A172 (cell line): ENCODE data around the gene ZNF697. TPM values are rescaled to one million over a fixed set of nuclear protein-coding genes. Genes with fewer than 3 reads are reported as not detected.
A peak's percentile ranks its signal among the peaks of the same experiment; 100 is the strongest.

ENCODE experiments used
- DNase-seq: peaks from one replicate; pipeline ENCODE4 v3.0.0-alpha.2; 2015; ENCODE audit warnings: low spot score
- total RNA-seq: library from RNA; depleted of rRNA; stranded (reverse); fragments of >200 nt; shearing (Covaris generic); gene quantifications from 2 replicates; pipeline ENCODE4 v1.2.3, GENCODE V29; 2014

ZNF697 gene
- total RNA-seq, 1 experiment from 2014 or later, result 3.7 TPM

GRCh38 chr1:119664067-119664466, 16.0 kb upstream of the ZNF697 start:
- no peak for DNase-seq

GRCh38 chr1:119662034-119662437, 14.0 kb upstream of the ZNF697 start:
- DNase-seq, result no peak

GRCh38 chr1:119660253-119661083, 12.4 kb upstream of the ZNF697 start:
- DNase-seq, result no peak

DNA sequence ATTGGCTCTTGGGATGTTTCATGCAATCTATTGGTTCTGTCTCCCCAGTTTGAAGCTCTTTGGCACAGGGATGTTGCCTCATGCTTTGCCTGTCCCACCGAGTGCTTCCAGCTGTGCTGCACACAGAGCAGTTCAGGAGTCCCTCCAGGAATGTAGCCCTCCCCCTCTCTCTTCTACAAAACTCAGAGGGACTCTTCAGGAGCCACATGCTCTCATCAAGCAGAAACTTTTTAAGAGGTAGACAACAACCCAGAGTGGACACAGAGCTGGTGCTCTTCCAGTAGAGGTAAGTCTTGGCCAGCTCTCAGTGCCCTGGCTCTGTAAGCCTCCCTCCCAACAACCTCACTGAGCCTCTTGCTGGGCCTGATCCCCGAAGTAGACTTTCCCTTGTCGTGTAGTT, 11.6 kb upstream of the ZNF697 start:
- no peak for DNase-seq

DNA sequence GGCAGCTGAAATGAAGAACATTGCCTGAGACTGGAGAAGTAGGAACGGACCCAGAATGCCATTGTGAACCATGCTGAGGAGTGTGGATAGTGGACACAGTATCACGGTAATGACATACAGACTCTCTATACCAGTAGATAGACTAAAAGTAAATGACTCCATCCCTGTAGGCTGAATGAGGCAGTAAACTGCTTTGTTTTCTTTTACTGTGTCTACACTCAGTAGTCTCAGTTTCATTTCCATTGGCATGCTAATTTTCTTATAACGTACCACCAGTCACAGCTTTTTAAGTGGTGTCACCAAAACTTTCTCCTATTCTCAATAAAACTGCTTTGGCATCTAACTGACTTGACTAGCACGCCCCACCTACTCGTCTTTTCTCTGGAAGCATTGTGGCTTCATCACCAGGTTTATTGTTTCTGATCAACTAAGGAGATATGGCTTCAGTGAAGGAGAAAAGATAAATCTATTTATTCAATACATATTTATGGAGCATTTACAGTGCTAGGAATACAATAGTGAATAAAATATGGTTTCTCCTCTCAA, 8.4 kb upstream of the ZNF697 start:
- no peak for DNase-seq

DNA sequence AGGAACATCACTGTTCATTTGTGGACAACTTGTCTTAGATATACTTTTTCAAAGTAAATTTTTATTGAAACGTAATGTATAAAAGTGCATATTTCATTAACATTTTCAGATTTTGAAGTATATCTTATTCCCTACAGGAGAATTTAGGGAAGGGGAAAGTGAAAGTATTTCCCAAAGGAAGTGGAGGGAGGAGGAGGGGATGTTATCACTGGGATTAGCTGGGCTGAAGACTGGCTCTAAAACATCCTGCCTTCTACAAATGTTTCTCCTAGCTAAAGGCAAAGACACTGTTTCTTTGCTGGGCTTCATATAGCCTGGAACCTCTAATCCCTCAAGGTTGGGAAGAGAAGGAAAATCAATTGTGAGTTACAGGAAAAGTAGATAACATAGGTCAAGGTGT, 7.1 kb upstream of the ZNF697 start:
- DNase-seq, result no peak

- no peak for DNase-seq
Measured at GRCh38 chr1:119653839-119654170, 5.7 kb upstream of the ZNF697 start.

DNA sequence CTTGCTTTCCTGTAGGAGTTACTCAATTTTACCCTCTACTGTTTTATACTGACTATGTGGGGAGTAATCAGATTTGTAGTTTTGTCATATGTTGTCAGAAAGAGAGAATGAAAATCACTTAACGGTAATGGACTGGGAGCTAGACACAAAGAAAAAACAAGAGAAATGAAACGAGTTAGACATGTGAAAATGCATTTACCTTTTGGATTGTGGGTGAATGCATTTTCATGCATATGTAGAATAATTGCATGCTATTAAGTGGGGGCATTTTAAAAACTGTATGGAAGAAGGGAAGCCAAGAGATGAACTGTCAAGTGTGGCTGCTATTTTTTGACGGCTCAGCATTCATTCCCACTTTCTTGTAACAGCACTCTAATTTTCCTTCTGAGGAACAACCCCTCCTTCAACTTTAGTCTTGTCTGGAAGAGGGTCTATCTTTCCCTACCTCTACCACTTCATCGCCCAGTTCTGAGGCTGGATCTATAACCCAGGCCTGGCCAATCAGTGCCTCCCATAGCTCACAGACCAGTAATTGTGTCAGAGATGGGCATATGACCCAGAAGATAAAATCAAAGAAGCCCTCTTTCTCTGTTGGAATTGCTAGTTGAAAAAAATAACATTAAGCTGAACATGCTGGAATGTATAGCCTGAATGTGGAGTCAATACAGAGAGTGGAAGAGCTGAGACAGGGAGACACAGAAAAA, 5.2 kb upstream of the ZNF697 start:
- no peak for DNase-seq

DNA sequence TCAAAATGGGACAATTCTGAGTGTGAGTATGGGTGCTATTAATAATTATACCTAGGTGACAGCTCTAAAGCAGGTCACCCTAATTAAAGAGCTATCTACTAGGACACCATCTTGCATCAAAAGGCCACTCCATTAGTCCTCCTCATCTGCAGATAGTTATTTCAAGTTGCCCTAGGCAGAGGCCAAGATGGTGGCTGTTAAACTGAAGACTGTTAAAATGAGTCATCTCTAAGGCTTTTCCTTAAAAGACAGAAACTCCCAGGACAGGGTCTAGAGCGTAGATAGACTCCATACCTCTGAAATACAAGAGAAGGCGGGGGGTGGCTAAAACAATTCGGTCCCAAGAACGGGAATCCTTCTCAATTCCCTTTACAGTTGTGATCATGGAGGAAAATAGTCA, 4.5 kb upstream of the ZNF697 start:
- DNase-seq, result no peak

GRCh38 chr1:119651641-119652040, 3.6 kb upstream of the ZNF697 start:
- DNase-seq, result no peak

- no peak for DNase-seq
Measured at GRCh38 chr1:119651133-119651532, 3.1 kb upstream of the ZNF697 start.

- DNase-seq, result no peak
Measured at GRCh38 chr1:119648620-119649004, 546 bp upstream of the ZNF697 start.

DNA sequence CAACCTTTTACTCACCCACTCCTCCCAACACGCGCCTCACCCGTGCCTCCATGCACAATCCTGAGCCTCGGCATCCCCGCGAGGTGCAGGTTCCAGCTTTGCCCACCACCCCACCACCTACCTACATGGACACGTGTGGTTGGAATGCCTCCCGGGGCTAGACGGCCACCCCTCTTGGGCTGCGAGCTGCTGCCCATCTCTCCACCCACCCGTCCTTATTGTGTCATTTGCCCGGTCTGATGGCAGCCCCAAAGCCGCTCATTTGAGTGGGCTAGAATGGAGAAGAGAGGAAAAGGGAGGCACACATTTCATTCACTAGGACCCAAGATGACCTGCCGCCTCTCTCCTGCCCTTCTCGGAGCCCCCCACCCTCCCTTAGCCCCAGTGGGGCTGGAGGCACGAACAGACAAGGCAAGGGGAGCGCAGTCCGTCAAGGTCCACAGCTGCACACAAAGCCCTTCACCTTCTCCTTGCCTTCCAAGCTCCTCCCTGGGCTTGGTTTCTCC, 785 bp downstream of the ZNF697 start:
- no peak for DNase-seq

GRCh38 chr1:119646521-119647227, 1.4 kb downstream of the ZNF697 start:
- DNase-seq, result peak; percentile 54

DNA sequence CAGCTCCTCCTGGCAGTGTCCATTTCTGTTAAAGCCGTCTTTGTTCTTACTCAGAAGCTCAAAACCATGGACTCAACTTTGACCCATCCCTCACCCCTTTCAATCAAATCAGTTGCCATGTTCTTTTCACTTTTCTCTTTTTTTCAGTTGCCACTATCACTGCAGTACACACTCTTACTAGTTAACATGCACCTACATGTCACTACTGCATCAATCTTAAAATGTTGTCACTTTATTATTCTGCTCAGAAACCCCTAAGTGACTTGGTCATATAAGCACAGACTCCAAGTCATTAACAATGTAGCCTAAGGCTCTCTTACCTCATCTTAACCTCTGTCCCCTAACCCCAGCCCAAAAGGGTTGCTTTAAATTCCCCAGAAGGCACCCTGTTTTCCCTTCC, 9.0 kb downstream of the ZNF697 start:
- DNase-seq, result no peak

DNA sequence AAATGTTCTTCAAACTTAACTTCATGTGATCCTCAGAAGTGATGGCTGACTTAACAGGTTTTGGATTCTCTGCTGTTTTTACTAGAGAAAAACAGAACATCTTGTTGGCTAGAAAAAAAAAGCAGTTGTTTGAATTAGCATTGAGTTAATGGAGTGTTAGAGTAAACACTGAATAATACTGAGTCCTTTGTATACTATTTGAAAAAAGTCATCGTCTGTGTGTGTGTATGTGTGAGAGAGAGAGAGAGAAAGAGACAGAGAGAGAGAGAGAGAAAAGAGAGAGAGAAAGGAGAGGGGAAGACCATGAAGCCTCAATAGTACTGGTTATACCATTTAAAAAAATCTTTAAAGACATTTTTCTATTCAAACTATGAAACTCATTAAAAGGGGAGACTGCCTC, 10.4 kb downstream of the ZNF697 start:
- DNase-seq, result no peak

DNA sequence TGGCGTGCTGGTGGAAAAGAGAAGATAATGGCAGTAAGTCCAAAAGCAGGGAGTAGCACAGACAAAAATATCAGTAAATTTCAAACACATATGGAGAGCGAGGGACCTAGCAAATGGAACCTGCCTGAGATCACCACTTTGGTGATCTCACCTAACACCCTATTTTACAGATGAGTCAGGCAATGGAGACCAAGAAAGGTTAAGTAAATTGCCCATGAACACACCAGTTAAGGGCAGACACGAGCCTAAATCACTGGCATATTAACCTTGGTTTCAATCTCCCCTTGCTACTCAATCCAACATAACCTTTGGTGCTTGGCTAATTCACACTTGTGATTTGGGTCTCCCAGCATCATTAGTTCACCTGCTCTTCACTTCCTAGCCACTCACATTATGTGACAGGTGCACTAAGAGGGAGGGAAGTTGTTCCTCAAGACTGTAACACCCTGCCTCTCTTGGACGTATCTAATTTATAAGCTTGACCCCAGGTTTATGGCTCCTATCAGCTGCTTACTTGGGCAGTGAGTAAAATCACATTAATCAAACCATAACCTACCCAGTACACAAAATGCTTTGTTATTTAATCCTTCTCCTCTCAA, 11.5 kb downstream of the ZNF697 start:
- DNase-seq, result no peak

- DNase-seq, result no peak
Measured at GRCh38 chr1:119635811-119636390, 12.2 kb downstream of the ZNF697 start.

- no peak for DNase-seq
Measured at GRCh38 chr1:119634016-119634415, 14.1 kb downstream of the ZNF697 start.

DNA sequence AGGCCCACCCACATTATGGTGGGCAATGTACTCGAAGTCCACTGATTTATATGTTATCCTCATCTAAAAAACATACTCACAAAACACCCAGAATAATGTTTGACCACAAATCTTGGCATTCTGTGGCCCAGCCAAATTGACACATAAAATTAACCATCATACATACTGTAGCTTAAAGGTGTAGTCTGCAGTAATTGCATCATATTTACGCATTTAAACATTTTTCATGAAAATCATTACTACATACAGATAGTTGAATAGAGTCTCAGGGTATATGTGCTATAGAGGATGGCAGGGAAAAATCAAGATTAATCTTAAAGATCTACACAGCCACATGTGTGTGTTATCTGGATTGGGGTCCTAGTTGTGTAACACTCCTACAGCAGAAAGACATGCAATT, 14.5 kb downstream of the ZNF697 start:
- DNase-seq, result no peak

DNA sequence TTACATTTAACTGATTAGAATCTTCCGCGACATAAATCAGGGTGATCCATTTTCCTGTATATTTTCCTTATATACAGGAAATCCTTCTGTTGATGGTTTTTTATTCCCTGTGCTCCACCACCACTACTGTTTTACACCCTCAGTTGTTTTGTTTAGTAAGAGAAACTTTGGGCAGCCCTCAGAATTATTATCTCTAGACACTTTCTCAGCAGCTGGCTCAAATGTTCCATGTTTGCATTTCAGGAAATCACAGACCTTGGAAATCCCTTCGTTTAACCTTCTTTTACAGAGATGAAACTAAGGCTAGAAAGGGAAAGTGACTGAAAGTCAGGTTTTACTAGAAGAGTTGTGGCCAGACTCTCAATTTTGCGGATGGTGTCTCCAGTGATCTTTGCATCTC, 15.2 kb downstream of the ZNF697 start:
- DNase-seq, result no peak

DNA sequence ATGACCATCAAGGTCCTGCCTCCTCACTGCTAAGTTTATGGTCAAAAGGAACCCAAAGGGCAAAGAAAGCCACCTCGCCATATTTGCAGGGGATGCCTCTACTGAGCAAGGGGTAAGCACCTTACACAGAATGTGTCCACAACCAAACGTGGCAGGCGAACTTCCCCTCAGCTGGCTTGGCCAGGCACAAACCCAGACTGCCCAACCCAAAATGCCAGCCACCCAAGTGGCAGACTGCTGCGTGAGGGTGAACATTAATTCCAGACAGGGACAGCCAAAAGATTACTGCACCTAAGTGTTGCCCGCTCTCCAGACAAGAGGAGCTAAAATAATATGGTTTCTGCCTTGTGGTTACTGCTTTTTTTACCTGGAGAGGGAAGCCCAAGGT, 16.0 kb downstream of the ZNF697 start:
- no peak for DNase-seq
